ENCODE measurements around the gene OR6C6. TPM values are rescaled to one million over a fixed set of nuclear protein-coding genes. Genes with fewer than 3 reads are reported as not detected.

OR6C6 gene
- polyA plus RNA-seq, 1 donor (not counting 4 experiments of a cell fraction or from before 2014, with no cell fraction given): not detected

DNA sequence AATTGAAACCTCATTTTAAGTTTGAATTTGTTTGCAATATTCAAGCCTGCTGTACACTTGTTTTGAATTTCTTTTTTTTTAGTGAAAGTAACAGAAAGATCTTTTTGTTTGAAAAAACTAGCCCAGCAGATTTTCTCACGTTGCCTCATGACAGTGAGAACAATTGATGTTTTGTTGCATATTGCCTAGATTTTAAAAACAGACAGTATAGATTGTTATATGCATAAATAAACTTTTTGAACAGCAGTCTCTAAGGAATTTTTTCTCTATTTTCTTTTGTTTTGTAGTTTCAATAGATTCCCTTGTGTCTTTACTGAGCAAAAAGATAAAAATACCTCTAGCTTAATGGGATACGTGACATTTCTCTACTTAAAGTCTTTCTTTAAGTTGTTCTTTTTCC is 15.4 kb downstream of the OR6C6 start:
- dilution Hi-C loops (cut with MboI; ENCODE audit: extremely low pct_ligation_motif_present, low sequenced_read_pairs): no loop called here
- DNase-seq (ENCODE audit: low read depth, low spot score) (no peak), FAIRE-seq (no peak)
- Histone ChIP-seq H3K9me3 (ENCODE audit: control insufficient read depth, low read depth, low read length) (no peaks in the 10 kb centered on the region), H3K27me3 (ENCODE audit: control insufficient read depth, extremely low read depth, insufficient read depth, low read length) (no peaks in the 10 kb centered on the region), H3K4me2 (ENCODE audit: control insufficient read depth, extremely low read depth, insufficient read depth, low read depth, low read length) (no peak overlapping the region), H3K4me1 (ENCODE audit: control insufficient read depth, extremely low read depth, insufficient read depth, low read length) (no peaks in the 10 kb centered on the region), H4K20me1 (ENCODE audit: control insufficient read depth, extremely low read depth, insufficient read depth, low read length) (no peaks in the 10 kb centered on the region), H3K9ac (ENCODE audit: control insufficient read depth, extremely low read depth, insufficient read depth, low read length) (no peak overlapping the region), H3K27ac (ENCODE audit: control insufficient read depth, insufficient read depth, low read length) (no peak overlapping the region), H3K9me1 (ENCODE audit: control insufficient read depth, extremely low read depth, insufficient read depth, low read length) (no peaks in the 10 kb centered on the region), H3K4me3 (ENCODE audit: control insufficient read depth in 2 of 3, extremely low read depth in 1 of 3, insufficient read depth in 2 of 3, low read depth in 1 of 3, low read length in 3 of 3) (no peak overlapping the region), H3K79me2 (ENCODE audit: control insufficient read depth, insufficient read depth, low read length) (no peaks in the 10 kb centered on the region), H3K36me3 (ENCODE audit: control insufficient read depth in 2 of 2, extremely low read depth in 1 of 2, insufficient read depth in 2 of 2, low read length in 2 of 2) (no peaks in the 10 kb centered on the region), H2AFZ (ENCODE audit: control insufficient read depth, low read length) (no peak overlapping the region)
- TF ChIP-seq, protein P1, sequence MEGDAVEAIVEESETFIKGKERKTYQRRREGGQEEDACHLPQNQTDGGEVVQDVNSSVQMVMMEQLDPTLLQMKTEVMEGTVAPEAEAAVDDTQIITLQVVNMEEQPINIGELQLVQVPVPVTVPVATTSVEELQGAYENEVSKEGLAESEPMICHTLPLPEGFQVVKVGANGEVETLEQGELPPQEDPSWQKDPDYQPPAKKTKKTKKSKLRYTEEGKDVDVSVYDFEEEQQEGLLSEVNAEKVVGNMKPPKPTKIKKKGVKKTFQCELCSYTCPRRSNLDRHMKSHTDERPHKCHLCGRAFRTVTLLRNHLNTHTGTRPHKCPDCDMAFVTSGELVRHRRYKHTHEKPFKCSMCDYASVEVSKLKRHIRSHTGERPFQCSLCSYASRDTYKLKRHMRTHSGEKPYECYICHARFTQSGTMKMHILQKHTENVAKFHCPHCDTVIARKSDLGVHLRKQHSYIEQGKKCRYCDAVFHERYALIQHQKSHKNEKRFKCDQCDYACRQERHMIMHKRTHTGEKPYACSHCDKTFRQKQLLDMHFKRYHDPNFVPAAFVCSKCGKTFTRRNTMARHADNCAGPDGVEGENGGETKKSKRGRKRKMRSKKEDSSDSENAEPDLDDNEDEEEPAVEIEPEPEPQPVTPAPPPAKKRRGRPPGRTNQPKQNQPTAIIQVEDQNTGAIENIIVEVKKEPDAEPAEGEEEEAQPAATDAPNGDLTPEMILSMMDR (optimal IDR thresholded peaks at IDR 0.05 in 1 of 3, IDR thresholded peaks at IDR 0.05 in 1 of 3, conservative IDR thresholded peaks at IDR 0.05 in 1 of 3; ENCODE audit: extremely low read depth in 1 of 3, insufficient read depth in 2 of 3, low read length in 3 of 3): no peak
- no peak for TF ChIP-seq EZH2 (IDR thresholded peaks at IDR 0.05; ENCODE audit: low read length)

DNA sequence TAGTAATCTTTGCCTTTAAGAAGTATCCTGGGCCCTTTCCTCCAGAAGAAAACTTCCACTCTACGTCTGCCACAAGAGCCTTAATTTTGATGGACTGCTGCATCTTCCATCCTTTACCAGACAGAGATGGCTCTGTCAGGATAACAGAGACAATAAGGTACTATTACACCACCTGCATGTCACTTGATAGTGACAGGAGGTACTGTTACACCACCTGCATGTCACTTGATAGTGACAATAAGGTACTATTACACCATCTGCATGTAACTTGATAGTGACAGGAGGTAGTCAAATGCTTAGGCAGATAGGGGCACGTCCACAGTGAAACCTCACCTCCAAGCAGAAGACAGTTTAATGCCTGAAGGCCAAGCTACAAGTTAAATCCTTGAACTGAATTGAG is 38.1 kb downstream of the OR6C6 start:
- no peak for FAIRE-seq

More for the DNA sequence above, 38.1 kb downstream of the OR6C6 start:
- TF ChIP-seq, protein P1 (optimal IDR thresholded peaks at IDR 0.05 in 1 of 3, IDR thresholded peaks at IDR 0.05 in 1 of 3, conservative IDR thresholded peaks at IDR 0.05 in 1 of 3; ENCODE audit: extremely low read depth in 1 of 3, insufficient read depth in 2 of 3, low read length in 3 of 3): no peak
- TF ChIP-seq EZH2 (IDR thresholded peaks at IDR 0.05; ENCODE audit: low read length): no peak
- no peaks in the 10 kb centered on the region for H3K9me1 ChIP-seq (ENCODE audit: control insufficient read depth, extremely low read depth, insufficient read depth, low read length)
- H4K20me1 ChIP-seq (ENCODE audit: control insufficient read depth, extremely low read depth, insufficient read depth, low read length): no peaks in the 10 kb centered on the region
- no peaks in the 10 kb centered on the region for H3K4me1 ChIP-seq (ENCODE audit: control insufficient read depth, extremely low read depth, insufficient read depth, low read length)
- no peaks in the 10 kb centered on the region for H3K79me2 ChIP-seq (ENCODE audit: control insufficient read depth, insufficient read depth, low read length)
- H3K27me3 ChIP-seq (ENCODE audit: control insufficient read depth, extremely low read depth, insufficient read depth, low read length): no peaks in the 10 kb centered on the region
- H3K36me3 ChIP-seq (ENCODE audit: control insufficient read depth in 2 of 2, extremely low read depth in 1 of 2, insufficient read depth in 2 of 2, low read length in 2 of 2): no peaks in the 10 kb centered on the region
- H3K27ac ChIP-seq (ENCODE audit: control insufficient read depth, insufficient read depth, low read length): no peak overlapping the region
- dilution Hi-C loops (cut with MboI; ENCODE audit: extremely low pct_ligation_motif_present, low sequenced_read_pairs): no loop called here
- no peaks in the 10 kb centered on the region for H3K9me3 ChIP-seq (ENCODE audit: control insufficient read depth, low read depth, low read length)
- no peak overlapping the region for H2AFZ ChIP-seq (ENCODE audit: control insufficient read depth, low read length)
- no peak overlapping the region for H3K9ac ChIP-seq (ENCODE audit: control insufficient read depth, extremely low read depth, insufficient read depth, low read length)
- H3K4me2 ChIP-seq (ENCODE audit: control insufficient read depth, extremely low read depth, insufficient read depth, low read depth, low read length): no peak overlapping the region
- no peak overlapping the region for H3K4me3 ChIP-seq (ENCODE audit: control insufficient read depth in 2 of 3, extremely low read depth in 1 of 3, insufficient read depth in 2 of 3, low read depth in 1 of 3, low read length in 3 of 3)
- DNase-seq (ENCODE audit: low read depth, low spot score): no peak
